Nephron progenitor cell (in vitro differentiated cells): ENCODE measurements around the gene TRIM10.

Experiments used
- DNase-seq: peaks from one replicate; pipeline ENCODE4 v3.0.0; 2021
- H3K27ac Mint-ChIP-seq: 2 replicates; pipeline ENCODE4 v1.8.0; 2021; ENCODE audit warnings: mild to moderate bottlenecking, moderate library complexity, mixed read lengths
- H3K27me3 Mint-ChIP-seq: 2 replicates; pipeline ENCODE4 v1.8.0; 2021; ENCODE audit warnings: mild to moderate bottlenecking, low read depth, mixed read lengths; ENCODE audit not compliant: poor library complexity
- H3K36me3 Mint-ChIP-seq: 2 replicates; pipeline ENCODE4 v1.8.0; 2021; ENCODE audit warnings: low read depth, mixed read lengths
- H3K4me1 Mint-ChIP-seq: 2 replicates; pipeline ENCODE4 v1.8.0; 2021; ENCODE audit warnings: mixed read lengths
- H3K4me3 Mint-ChIP-seq: 2 replicates; pipeline ENCODE4 v1.8.0; 2021; ENCODE audit warnings: mild to moderate bottlenecking, moderate library complexity, mixed read lengths
- H3K9me3 Mint-ChIP-seq: 2 replicates; pipeline ENCODE4 v1.8.0; 2021; ENCODE audit warnings: mild to moderate bottlenecking, moderate library complexity, mixed read lengths
- TF ChIP-seq, protein P1 (sequence below): fragments of 200-600 bp; sonication (generic); IDR thresholded peaks from 2 replicates; pipeline ENCODE4 v1.5.0; 2021; ENCODE audit warnings: antibody characterized with exemption

TRIM10 gene

DNA sequence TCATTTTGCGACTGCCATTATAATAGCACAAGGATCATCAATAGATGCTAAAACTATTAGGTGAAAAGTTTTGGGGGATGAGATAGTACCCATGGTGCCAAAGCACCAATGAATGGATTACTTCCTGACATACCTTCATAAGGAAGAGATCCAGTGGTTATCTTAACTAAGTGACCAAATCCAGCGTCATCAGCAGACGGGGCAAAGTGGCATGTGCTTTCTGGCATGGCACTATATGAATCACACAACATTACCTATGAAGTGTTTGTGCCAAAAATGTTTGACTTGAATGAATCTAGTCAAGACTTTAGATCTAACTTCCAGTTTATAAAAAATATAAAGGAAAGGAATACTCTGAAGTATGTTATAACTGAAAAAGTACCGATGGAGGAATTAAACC is 41.4 kb upstream of the TRIM10 start:
- Mint-ChIP-seq H3K27ac (no peak overlapping the region), H3K9me3 (no peaks in the 10 kb centered on the region), H3K4me1 (peaks cover 31% of the 10 kb centered on the region), H3K36me3 (peaks cover 24% of the 10 kb centered on the region), H3K4me3 (no peak overlapping the region), H3K27me3 (peaks cover 1% of the 10 kb centered on the region)
- DNase-seq: no peak
- TF ChIP-seq, protein P1, sequence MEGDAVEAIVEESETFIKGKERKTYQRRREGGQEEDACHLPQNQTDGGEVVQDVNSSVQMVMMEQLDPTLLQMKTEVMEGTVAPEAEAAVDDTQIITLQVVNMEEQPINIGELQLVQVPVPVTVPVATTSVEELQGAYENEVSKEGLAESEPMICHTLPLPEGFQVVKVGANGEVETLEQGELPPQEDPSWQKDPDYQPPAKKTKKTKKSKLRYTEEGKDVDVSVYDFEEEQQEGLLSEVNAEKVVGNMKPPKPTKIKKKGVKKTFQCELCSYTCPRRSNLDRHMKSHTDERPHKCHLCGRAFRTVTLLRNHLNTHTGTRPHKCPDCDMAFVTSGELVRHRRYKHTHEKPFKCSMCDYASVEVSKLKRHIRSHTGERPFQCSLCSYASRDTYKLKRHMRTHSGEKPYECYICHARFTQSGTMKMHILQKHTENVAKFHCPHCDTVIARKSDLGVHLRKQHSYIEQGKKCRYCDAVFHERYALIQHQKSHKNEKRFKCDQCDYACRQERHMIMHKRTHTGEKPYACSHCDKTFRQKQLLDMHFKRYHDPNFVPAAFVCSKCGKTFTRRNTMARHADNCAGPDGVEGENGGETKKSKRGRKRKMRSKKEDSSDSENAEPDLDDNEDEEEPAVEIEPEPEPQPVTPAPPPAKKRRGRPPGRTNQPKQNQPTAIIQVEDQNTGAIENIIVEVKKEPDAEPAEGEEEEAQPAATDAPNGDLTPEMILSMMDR: no peak

DNA sequence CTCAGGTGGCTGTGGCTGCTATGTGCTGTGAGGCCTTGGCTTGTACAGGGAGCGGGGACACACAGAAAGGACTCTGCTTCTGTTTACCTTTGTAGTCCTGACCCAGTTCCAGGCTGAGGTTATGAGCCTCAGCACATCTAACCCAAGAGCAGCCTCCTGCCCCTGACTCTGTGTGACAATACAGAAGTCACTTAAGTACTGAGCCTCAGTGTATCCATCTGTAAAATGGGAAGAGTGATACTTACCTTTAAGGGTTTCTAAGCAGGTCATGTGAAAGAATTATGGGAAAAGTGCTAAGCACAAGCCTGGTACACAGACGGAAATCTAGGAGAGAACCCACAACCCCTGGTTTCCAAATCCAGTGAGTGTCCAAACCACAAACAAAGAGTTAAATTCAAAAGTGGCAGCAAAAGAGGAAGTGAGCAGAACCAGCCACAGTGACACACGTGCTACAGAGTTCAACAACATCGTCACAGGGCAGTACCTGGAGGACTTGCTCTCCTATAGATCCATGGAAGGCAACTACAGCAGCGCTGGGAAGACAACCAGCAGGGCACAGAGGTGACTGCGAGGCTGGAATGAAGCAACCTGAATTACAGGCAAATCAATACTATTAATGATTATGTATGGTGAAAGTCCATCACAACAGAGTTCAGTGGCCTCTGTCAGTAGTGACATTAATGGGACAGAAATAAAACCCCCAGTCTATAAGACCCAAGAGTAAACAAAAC is 39.7 kb upstream of the TRIM10 start:
- no peak for DNase-seq
- Mint-ChIP-seq H3K27ac (no peak overlapping the region), H3K9me3 (no peaks in the 10 kb centered on the region), H3K4me1 (peaks cover 29% of the 10 kb centered on the region), H3K4me3 (no peak overlapping the region), H3K27me3 (peaks cover 3% of the 10 kb centered on the region), H3K36me3 (peaks cover 31% of the 10 kb centered on the region)
- TF ChIP-seq, protein P1: no peak

DNA sequence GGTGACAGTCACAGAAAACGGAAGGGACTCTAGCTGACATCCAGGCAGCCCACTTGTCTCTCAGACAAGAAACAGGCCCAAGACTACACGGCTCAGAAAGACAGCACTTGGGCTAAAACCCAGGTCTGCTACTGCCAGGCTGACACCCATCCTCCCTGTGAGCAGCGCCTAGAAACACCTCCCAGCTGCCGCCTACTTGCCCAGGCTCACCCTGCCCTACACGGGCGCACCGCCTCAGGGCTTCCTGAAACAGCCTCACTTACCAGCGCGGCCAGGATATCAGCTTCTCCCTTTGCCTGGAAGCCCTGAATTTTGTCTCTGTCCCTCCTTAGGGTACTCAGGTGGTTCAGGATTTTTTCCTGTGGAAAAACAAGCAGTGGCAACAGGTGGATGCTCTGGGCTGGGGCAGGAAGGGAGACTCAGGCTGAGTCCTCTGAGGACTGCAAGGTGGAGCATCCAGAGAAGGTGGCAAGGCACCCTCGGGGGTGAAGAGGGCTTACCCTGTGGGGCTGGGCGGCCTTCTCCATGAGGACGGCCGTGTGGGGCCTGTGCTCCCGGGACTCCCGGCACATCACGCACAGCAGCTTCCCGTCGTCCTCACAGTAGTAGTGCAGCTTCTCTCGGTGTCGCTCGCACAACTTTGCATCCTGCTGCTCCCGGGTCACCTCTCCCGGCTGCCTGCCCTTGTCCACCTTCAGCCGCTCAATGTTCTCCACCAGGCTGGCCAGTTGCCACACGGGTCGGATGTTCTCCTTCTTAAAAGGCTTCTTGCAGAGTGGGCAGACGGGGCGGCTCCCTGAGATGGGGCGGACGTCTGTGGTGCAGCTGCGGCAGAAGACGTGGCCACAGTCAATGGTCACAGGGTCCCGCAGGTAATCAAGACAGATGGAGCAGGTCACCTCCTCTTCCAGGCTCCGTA is 37.4 kb upstream of the TRIM10 start:
- Mint-ChIP-seq H3K4me3 (no peak overlapping the region), H3K27me3 (peaks cover 3% of the 10 kb centered on the region), H3K9me3 (no peaks in the 10 kb centered on the region), H3K4me1 (peaks cover 23% of the 10 kb centered on the region), H3K27ac (no peak overlapping the region), H3K36me3 (peaks cover 48% of the 10 kb centered on the region)
- TF ChIP-seq, protein P1: no peak
- no peak for DNase-seq

DNA sequence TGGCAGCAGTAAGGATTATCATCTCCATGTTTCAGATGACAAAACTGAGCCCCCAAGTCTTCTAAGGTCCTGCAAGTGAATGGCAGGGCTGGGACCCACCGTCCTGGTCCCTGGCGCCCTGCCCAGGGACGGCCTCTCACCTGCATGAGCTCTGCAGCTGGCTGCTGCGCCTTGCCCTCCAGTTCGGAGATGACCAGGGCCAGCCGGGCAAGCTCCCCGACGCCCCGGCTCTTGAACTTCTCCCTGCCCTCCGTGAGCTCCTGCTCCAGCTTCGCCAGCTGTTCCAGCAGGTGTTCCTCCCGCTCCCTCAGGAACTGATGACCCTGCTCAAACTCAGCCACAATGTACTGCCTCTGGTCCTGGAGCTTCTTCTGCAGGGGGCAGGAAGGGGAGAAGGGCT is 35.4 kb upstream of the TRIM10 start:
- TF ChIP-seq, protein P1: no peak
- Mint-ChIP-seq H3K36me3 (peaks cover 48% of the 10 kb centered on the region), H3K27ac (no peak overlapping the region), H3K27me3 (peaks cover 3% of the 10 kb centered on the region), H3K4me1 (peaks cover 23% of the 10 kb centered on the region), H3K4me3 (no peak overlapping the region), H3K9me3 (no peaks in the 10 kb centered on the region)
- DNase-seq: no peak

DNA sequence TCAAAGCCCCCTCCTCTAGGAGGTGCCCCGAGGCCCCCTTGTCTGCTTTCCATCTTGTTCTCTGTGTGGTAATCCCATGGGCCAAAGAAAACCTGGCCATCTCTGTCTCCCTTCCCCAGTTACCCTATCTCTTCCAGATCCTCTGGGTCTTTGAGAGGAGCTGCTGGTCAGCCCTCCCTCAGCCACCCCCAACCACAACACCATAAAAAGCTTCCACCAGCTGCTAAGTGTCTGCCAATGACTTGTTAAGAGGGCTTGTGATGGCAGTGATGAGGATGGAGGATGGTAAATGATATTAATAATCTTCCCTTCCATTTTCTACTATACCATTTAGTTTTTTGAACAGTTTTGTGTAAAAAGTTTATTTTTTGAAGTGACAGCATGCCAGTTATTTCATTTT is 34.9 kb upstream of the TRIM10 start:
- peaks cover 50% of the 10 kb centered on the region for H3K36me3 Mint-ChIP-seq
- no peak overlapping the region for H3K4me3 Mint-ChIP-seq
- no peak overlapping the region for H3K27ac Mint-ChIP-seq
- no peaks in the 10 kb centered on the region for H3K9me3 Mint-ChIP-seq
- TF ChIP-seq, protein P1: no peak
- peaks cover 23% of the 10 kb centered on the region for H3K4me1 Mint-ChIP-seq
- peaks cover 3% of the 10 kb centered on the region for H3K27me3 Mint-ChIP-seq
- DNase-seq: no peak
